GM18498 (cell line): Measurements from ENCODE around the gene XNDC1N.
"Not testable (repeated sequence)": the region's sequence is repeated elsewhere in the genome, so short reads cannot be mapped to it uniquely, and the experiment has no call there.

Experiments
- ATAC-seq: cut with Tn5 transposase; IDR thresholded peaks from one replicate; pipeline ENCODE4 v1.9.1; 2021; ENCODE audit warnings: mild to moderate bottlenecking, moderate library complexity; ENCODE audit not compliant: unreplicated experiment

Gene XNDC1N

GRCh38 chr11:71933141-71933933, 4.9 kb upstream of the XNDC1N start:
- no peak for ATAC-seq

- no peak for ATAC-seq
Observed at GRCh38 chr11:71931245-71931602, 2.8 kb upstream of the XNDC1N start.

- no peak for ATAC-seq
Observed at GRCh38 chr11:71930556-71931244, 2.3 kb upstream of the XNDC1N start.

GRCh38 chr11:71929491-71929890, 1.1 kb upstream of the XNDC1N start:
- no peak for ATAC-seq

- peak; percentile 86 for ATAC-seq
Observed at GRCh38 chr11:71928737-71929443, 496 bp upstream of the XNDC1N start, which contains the start of gene RNF121. TSS of gene RNF121 (plus strand) at chr11:71929046. CDS start at chr11:71929062, 16 bp downstream.

- ATAC-seq = no peak
Observed at GRCh38 chr11:71917646-71918140, 10.7 kb downstream of the XNDC1N start.

GRCh38 chr11:71914617-71915189, 13.7 kb downstream of the XNDC1N start:
- ATAC-seq = no peak

- no peak for ATAC-seq
Observed at GRCh38 chr11:71913756-71914526, 14.5 kb downstream of the XNDC1N start.

- ATAC-seq = not testable (repeated sequence)
Observed at GRCh38 chr11:71911986-71912340, 16.4 kb downstream of the XNDC1N start.

GRCh38 chr11:71911321-71911985, 16.9 kb downstream of the XNDC1N start:
- ATAC-seq = not testable (repeated sequence)

GRCh38 chr11:71910775-71911174, 17.6 kb downstream of the XNDC1N start:
- not testable (repeated sequence) for ATAC-seq

GRCh38 chr11:71908218-71908617, 20.2 kb downstream of the XNDC1N start:
- ATAC-seq = no peak

- ATAC-seq = not testable (repeated sequence)
Observed at GRCh38 chr11:71901137-71901536, 27.3 kb downstream of the XNDC1N start.

GRCh38 chr11:71895961-71896360, 32.4 kb downstream of the XNDC1N start:
- ATAC-seq = no peak

- ATAC-seq = not testable (repeated sequence)
Observed at GRCh38 chr11:71889181-71889872, 39.1 kb downstream of the XNDC1N start.

GRCh38 chr11:71888335-71889010, 39.9 kb downstream of the XNDC1N start:
- not testable (repeated sequence) for ATAC-seq

- ATAC-seq = not testable (repeated sequence)
Observed at GRCh38 chr11:71885806-71886205, 42.6 kb downstream of the XNDC1N start.
